T-helper 2 cell treated with Interferon-gamma antibody and Interleukin-4, amounts not matched to agents 100 ng/mL and 5 ng/mL, for 36 hours (primary cell): ENCODE results near the gene WNT7B. TPM values are rescaled to one million over a fixed set of nuclear protein-coding genes. Genes with fewer than 3 reads are reported as not detected.

Source experiments
- intact Hi-C: fragments of 100-400 bp; cut with micrococcal nuclease; formaldehyde crosslinking; loops from one replicate; pipeline ENCODE4 v1.15.1; 2023
- total RNA-seq: library from RNA; stranded (reverse); gene quantifications from 2 replicates; pipeline ENCODE4 v1.2.3, GENCODE V29; 2022

WNT7B gene
- total RNA-seq, 1 donor from 2014 or later, result not detected

- intact Hi-C loops, result no loop called here
Observed at GRCh38 chr22:45961679-45962433, 15.1 kb downstream of the WNT7B start.

- intact Hi-C loops, result no loop called here
Observed at GRCh38 chr22:45960477-45961386, 16.2 kb downstream of the WNT7B start.

- intact Hi-C loops, result no loop called here
Observed at GRCh38 chr22:45959719-45960476, 17.1 kb downstream of the WNT7B start.

GRCh38 chr22:45958971-45959370 lies 18.0 kb downstream of the WNT7B start:
- intact Hi-C loops, result no loop called here

- intact Hi-C loops, result no loop called here
Observed at GRCh38 chr22:45957826-45958225, 19.1 kb downstream of the WNT7B start.

- intact Hi-C loops, result no loop called here
Observed at GRCh38 chr22:45953178-45953577, 23.8 kb downstream of the WNT7B start.

GRCh38 chr22:45952553-45952952 lies 24.4 kb downstream of the WNT7B start:
- intact Hi-C loops, result no loop called here

- intact Hi-C loops, result no loop called here
Observed at GRCh38 chr22:45952151-45952550, 24.8 kb downstream of the WNT7B start.

GRCh38 chr22:45949891-45950290 lies 27.1 kb downstream of the WNT7B start:
- intact Hi-C loops, result no loop called here

- intact Hi-C loops, result no loop called here
Observed at GRCh38 chr22:45949258-45949870, 27.6 kb downstream of the WNT7B start.

GRCh38 chr22:45948081-45948648 lies 28.8 kb downstream of the WNT7B start:
- intact Hi-C loops, result no loop called here

GRCh38 chr22:45946805-45947600 lies 30.0 kb downstream of the WNT7B start:
- intact Hi-C loops, result no loop called here

GRCh38 chr22:45945621-45946106 lies 31.3 kb downstream of the WNT7B start:
- intact Hi-C loops, result no loop called here

GRCh38 chr22:45942787-45943493 lies 34.0 kb downstream of the WNT7B start:
- intact Hi-C loops, result no loop called here

- intact Hi-C loops, result no loop called here
Observed at GRCh38 chr22:45942344-45942743, 34.6 kb downstream of the WNT7B start.

GRCh38 chr22:45938913-45939312 lies 38.0 kb downstream of the WNT7B start:
- intact Hi-C loops, result no loop called here

- intact Hi-C loops, result no loop called here
Observed at GRCh38 chr22:45937960-45938359, 39.0 kb downstream of the WNT7B start.

GRCh38 chr22:45935573-45935972 lies 41.4 kb downstream of the WNT7B start:
- intact Hi-C loops, result no loop called here

GRCh38 chr22:45934659-45935341 lies 42.2 kb downstream of the WNT7B start:
- intact Hi-C loops, result no loop called here
